ENCODE measurements around the gene AGRN.

- no peak for TF ChIP-seq POLR2A (IDR thresholded peaks at IDR 0.05; ENCODE audit: low read length)
- TF ChIP-seq GATA1 (IDR thresholded peaks at IDR 0.05; ENCODE audit: low read depth, low read length) = no peak
Observed at GRCh38 chr1:1083416-1084371, 63.8 kb downstream of the AGRN start.

Measured in erythroblast (primary cell).